ENCODE results near the gene MYADM. TPM values are rescaled to one million over a fixed set of nuclear protein-coding genes. Genes with fewer than 3 reads are reported as not detected.
A peak's percentile ranks its signal among the peaks of the same experiment; 100 is the strongest.

Gene MYADM
- total RNA-seq, 3 donors from 2014 or later (not counting 1 experiment from before 2014, with no cell fraction given) = 219 to 658 (median 296) TPM

GRCh38 chr19:53878776-53879139 lies 11.1 kb downstream of the MYADM start:
- no peak overlapping the region for H3K27ac Mint-ChIP-seq
- peaks cover 0 to 3% of the 10 kb centered on the region in 2 donors for H3K9me3 Mint-ChIP-seq
- H3K4me1 ChIP-seq (ENCODE audit: control insufficient read depth, insufficient read depth, low read length) = peaks cover 47% of the 10 kb centered on the region
- no peak for DNase-seq
- no peak overlapping the region for H3K4me3 Mint-ChIP-seq
- WGBS (ENCODE audit: insufficient coverage) = 51% methylated on average over 11 of the region's 12 CpGs
- peaks cover 13% of the 10 kb centered on the region for H3K36me3 Mint-ChIP-seq
- H3K36me3 ChIP-seq (ENCODE audit: control insufficient read depth, insufficient read depth, low read length) = peaks cover 11% of the 10 kb centered on the region
- peaks cover 37% of the 10 kb centered on the region for H3K27me3 ChIP-seq (ENCODE audit: control insufficient read depth, insufficient read depth, low read length)
- no peaks in the 10 kb centered on the region for H3K9me3 ChIP-seq (ENCODE audit: control insufficient read depth, insufficient read depth, low read length)
- no peak for TF ChIP-seq CTCF (IDR thresholded peaks at IDR 0.05)
- peak in 1 of 3 donors; percentile 3 for ATAC-seq
- intact Hi-C loops (cut with micrococcal nuclease) = no loop called here
- peak overlapping the region; percentile 30 for H3K4me3 ChIP-seq (ENCODE audit: low read length)
- H3K4me1 Mint-ChIP-seq = peaks cover 16 to 28% of the 10 kb centered on the region in 2 donors
- peaks cover 4 to 7% of the 10 kb centered on the region in 2 donors for H3K27me3 Mint-ChIP-seq (ENCODE audit: low read depth in 2 of 2)
- H3K27ac ChIP-seq (ENCODE audit: low read length) = no peak overlapping the region

- intact Hi-C loops (cut with micrococcal nuclease) = no loop called here
- Mint-ChIP-seq H3K27me3 (ENCODE audit: low read depth in 2 of 2) (peaks cover 11 to 12% of the 10 kb centered on the region in 2 donors), H3K4me3 (no peak overlapping the region), H3K9me3 (peaks cover 0 to 3% of the 10 kb centered on the region in 2 donors), H3K4me1 (peaks cover 10 to 24% of the 10 kb centered on the region in 2 donors), H3K36me3 (peaks cover 8% of the 10 kb centered on the region), H3K27ac (no peak overlapping the region)
- WGBS (ENCODE audit: insufficient coverage) = 2% methylated on average over 51 of the region's 51 CpGs
- H3K9me3 ChIP-seq (ENCODE audit: control insufficient read depth, insufficient read depth, low read length) = no peaks in the 10 kb centered on the region
- TF ChIP-seq CTCF (IDR thresholded peaks at IDR 0.05) = no peak
- H3K4me3 ChIP-seq (ENCODE audit: low read length) = peak overlapping the region; percentile 30
- H3K27ac ChIP-seq (ENCODE audit: low read length) = no peak overlapping the region
- peaks cover 4% of the 10 kb centered on the region for H3K36me3 ChIP-seq (ENCODE audit: control insufficient read depth, insufficient read depth, low read length)
- peaks cover 41% of the 10 kb centered on the region for H3K4me1 ChIP-seq (ENCODE audit: control insufficient read depth, insufficient read depth, low read length)
- H3K27me3 ChIP-seq (ENCODE audit: control insufficient read depth, insufficient read depth, low read length) = peaks cover 39% of the 10 kb centered on the region
- DNase-seq (peak; percentile 79 to 87), ATAC-seq (peak; percentile 77 to 92 (median 80))
Measured at GRCh38 chr19:53879140-53880081, 11.7 kb downstream of the MYADM start.

DNA sequence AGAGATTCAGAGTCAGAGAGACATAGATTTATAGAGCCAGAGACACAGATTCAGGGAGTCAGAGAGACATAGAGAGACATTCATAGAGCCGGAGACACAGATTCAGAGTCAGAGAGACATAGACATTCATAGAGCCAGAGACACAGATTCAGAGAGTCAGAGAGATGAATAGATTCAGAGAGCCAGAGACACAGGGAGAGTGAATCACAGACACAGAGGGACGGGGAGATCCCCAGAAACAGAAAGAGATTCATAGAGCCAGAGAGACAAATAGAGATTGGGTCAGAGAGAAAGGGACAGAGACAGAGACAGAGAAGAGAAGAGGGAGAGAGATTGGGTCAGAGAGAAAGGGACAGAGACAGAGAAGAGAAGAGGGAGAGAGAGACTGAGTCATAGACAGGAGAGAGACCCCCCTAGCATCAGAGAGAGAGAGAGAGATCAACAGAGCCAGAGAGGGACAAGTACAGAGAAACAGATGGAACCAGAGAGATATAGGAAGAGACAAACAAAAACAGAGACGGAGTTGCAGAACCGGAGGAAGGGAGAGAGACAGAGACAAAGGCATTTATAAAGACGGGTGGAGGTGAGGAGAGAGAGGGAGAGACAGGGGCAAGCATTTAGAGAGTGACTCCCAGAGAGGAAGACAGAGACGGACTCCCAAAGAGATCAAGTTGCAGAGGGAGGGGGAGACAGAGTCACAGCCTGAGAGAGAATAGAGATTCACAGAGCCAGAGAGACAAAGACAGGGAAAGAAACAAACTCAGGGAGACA lies 13.2 kb downstream of the MYADM start:
- H3K27ac Mint-ChIP-seq = no peak overlapping the region
- no peak overlapping the region for H3K4me3 Mint-ChIP-seq
- intact Hi-C loops (cut with micrococcal nuclease) = no loop called here

More for the DNA sequence above, 13.2 kb downstream of the MYADM start:
- peaks cover 44% of the 10 kb centered on the region for H3K27me3 ChIP-seq (ENCODE audit: control insufficient read depth, insufficient read depth, low read length)
- H3K36me3 Mint-ChIP-seq = no peaks in the 10 kb centered on the region
- ATAC-seq (no peak), DNase-seq (peak in 1 of 2 donors; percentile 30)
- H3K9me3 Mint-ChIP-seq = no peaks in the 10 kb centered on the region
- peaks cover 3% of the 10 kb centered on the region for H3K36me3 ChIP-seq (ENCODE audit: control insufficient read depth, insufficient read depth, low read length)
- TF ChIP-seq CTCF (IDR thresholded peaks at IDR 0.05) = no peak
- WGBS (ENCODE audit: insufficient coverage) = 23% methylated on average over 5 of the region's 6 CpGs
- H3K4me1 ChIP-seq (ENCODE audit: control insufficient read depth, insufficient read depth, low read length) = peaks cover 31% of the 10 kb centered on the region
- H3K4me3 ChIP-seq (ENCODE audit: low read length) = no peak overlapping the region
- H3K4me1 Mint-ChIP-seq = peaks cover 0 to 13% of the 10 kb centered on the region in 2 donors
- peaks cover 15 to 20% of the 10 kb centered on the region in 2 donors for H3K27me3 Mint-ChIP-seq (ENCODE audit: low read depth in 2 of 2)
- no peak overlapping the region for H3K27ac ChIP-seq (ENCODE audit: low read length)
- H3K9me3 ChIP-seq (ENCODE audit: control insufficient read depth, insufficient read depth, low read length) = no peaks in the 10 kb centered on the region

Measured in natural killer cell (primary cell).